HUES64 (cell line): ENCODE results near the gene SEC61B.
"Not testable (repeated sequence)": the region's sequence is repeated elsewhere in the genome, so short reads cannot be mapped to it uniquely, and the experiment has no call there.

Experiments used
- H3K27ac ChIP-seq: 2 replicates; pipeline ENCODE4 v1.7.0; 2013; ENCODE audit warnings: low read depth, low read length, inconsistent platforms
- H3K27me3 ChIP-seq: 2 replicates; pipeline ENCODE4 v1.6.1; 2013; ENCODE audit warnings: mild to moderate bottlenecking, low read length; ENCODE audit not compliant: insufficient read depth
- H3K36me3 ChIP-seq: 2 replicates; pipeline ENCODE4 v1.6.1; 2013; ENCODE audit warnings: mild to moderate bottlenecking, low read length; ENCODE audit not compliant: insufficient read depth
- H3K4me1 ChIP-seq: 2 replicates; pipeline ENCODE4 v1.6.1; 2013; ENCODE audit warnings: mild to moderate bottlenecking, low read length, moderate library complexity; ENCODE audit not compliant: insufficient read depth
- H3K4me3 ChIP-seq: 2 replicates; pipeline ENCODE4 v1.5.1; 2013; ENCODE audit warnings: mild to moderate bottlenecking, low read length, moderate library complexity
- H3K9ac ChIP-seq: 2 replicates; pipeline ENCODE4 v1.6.1; 2013; ENCODE audit warnings: mild to moderate bottlenecking, low read depth, low read length
- H3K9me3 ChIP-seq: 2 replicates; pipeline ENCODE4 v1.6.1; 2013; ENCODE audit warnings: low read depth, low read length; ENCODE audit not compliant: insufficient read depth
- WGBS: fragments of 150-250, 120-280 bp; methylation state at CpG from one replicate; pipeline ENCODE4 v1.1.7; 2013; ENCODE audit warnings: missing lambda C conversion rate; 5-methylcytosine and 5-hydroxymethylcytosine counted together

The SEC61B gene

GRCh38 chr9:99237849-99238248 is 15.8 kb downstream of the SEC61B start:
- 90% methylated on average over 4 of the region's 4 CpGs for WGBS
- H3K9me3 ChIP-seq, H3K4me3 ChIP-seq, H3K4me1 ChIP-seq, H3K9ac ChIP-seq, H3K27ac ChIP-seq, H3K27me3 ChIP-seq, H3K36me3 ChIP-seq: not testable (repeated sequence)

DNA sequence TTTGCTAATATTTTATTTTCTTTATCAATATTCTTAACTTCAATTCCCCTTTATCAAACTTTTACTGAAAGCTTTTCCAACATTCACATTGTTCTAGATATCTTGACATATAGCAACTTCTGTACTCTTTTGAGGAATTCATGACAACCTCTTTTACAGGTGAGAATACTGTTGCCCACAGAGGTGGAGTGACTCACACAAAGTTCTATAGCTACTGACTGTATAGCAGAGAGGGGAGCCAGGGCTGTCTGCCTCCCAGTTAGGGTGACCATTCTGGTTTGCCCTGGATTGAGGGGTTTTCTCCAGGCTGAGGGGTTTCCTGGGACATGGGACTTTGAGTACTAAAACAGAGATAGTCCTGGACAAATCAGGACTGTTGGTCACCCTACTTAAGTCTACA is 16.2 kb downstream of the SEC61B start:
- H3K9me3 ChIP-seq: no peaks in the 10 kb centered on the region
- no peaks in the 10 kb centered on the region for H3K27me3 ChIP-seq
- H3K4me3 ChIP-seq: no peak overlapping the region
- no peak overlapping the region for H3K9ac ChIP-seq
- H3K36me3 ChIP-seq: 0 out of 2 replicates have a peak, but pooled peaks cover under 1% of the 10 kb centered on the region
- no peak overlapping the region for H3K27ac ChIP-seq
- H3K4me1 ChIP-seq: no peaks in the 10 kb centered on the region

DNA sequence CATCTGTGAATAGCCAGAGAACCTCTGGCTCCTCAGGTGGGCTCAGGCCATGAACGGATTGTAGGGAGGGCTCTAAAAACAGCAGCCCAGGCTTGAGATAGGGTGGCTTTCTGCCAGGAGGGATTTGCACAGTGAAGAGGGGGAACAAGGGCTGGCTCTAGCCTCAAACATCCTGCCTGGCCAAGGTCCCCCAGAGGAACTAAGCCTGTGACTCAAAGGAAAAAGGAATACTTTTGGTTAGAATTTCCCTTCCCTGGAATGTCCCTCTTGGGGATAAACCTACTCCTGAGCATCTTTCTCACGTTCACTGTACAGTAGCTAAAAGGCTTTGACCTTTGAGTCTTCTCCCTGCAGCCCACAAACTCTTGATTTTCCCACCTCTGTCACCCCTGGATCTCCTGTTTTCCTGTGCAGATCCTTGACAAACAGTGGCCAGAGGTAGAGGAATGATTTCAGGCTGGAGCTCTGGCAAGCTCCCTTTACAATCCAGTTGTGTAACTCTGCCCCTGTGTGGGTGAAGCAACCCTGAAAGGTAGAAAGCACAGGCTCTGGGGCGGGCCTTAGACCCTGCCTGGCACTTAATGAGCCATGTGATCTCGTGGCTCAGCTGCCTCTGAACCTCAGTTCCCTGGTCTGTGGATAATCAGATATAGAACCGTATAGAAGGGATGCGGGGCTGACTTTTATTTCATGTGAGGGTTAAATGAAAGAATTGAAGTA is 17.4 kb downstream of the SEC61B start:
- Histone ChIP-seq H3K27ac (no peak overlapping the region), H3K27me3 (no peaks in the 10 kb centered on the region)

DNA sequence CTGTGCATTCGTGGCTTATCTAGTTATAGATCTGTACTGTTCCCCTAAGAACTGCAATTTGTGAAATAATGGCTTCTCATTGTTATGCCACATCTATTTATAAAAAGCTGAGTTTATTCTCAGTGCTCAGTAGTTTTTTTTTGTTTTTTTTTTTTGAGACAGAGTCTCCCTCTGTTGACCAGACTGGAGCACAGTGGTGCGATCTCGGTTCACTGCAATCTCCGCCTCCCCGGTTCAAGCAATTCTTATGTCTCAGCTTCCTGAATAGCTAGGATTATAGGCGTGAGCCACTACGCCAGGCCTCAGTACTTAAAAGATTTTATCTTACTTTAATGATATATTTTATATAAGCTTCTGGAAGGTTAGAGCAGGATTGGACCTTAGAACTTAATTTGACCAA is 19.0 kb downstream of the SEC61B start:
- H3K4me1 ChIP-seq: no peaks in the 10 kb centered on the region
- H3K27me3 ChIP-seq: no peaks in the 10 kb centered on the region
- whole genome bisulfite sequencing: 85% methylated on average over 5 of the region's 7 CpGs
- H3K36me3 ChIP-seq: no peaks in the 10 kb centered on the region
- no peak overlapping the region for H3K9ac ChIP-seq
- no peaks in the 10 kb centered on the region for H3K9me3 ChIP-seq
- H3K4me3 ChIP-seq: no peak overlapping the region
- H3K27ac ChIP-seq: no peak overlapping the region

More for the DNA sequence above, 17.4 kb downstream of the SEC61B start:
- H3K4me3 ChIP-seq: no peak overlapping the region
- H3K36me3 ChIP-seq: no peaks in the 10 kb centered on the region
- 85% methylated on average over 6 of the region's 6 CpGs for WGBS
- no peak overlapping the region for H3K9ac ChIP-seq
- no peaks in the 10 kb centered on the region for H3K9me3 ChIP-seq
- H3K4me1 ChIP-seq: no peaks in the 10 kb centered on the region

GRCh38 chr9:99244344-99245260 is 22.5 kb downstream of the SEC61B start:
- no peaks in the 10 kb centered on the region for H3K27me3 ChIP-seq
- H3K4me3 ChIP-seq: no peak overlapping the region
- H3K9ac ChIP-seq: no peak overlapping the region
- WGBS: 87% methylated on average over 3 of the region's 3 CpGs
- H3K4me1 ChIP-seq: no peaks in the 10 kb centered on the region
- no peaks in the 10 kb centered on the region for H3K9me3 ChIP-seq
- H3K27ac ChIP-seq: no peak overlapping the region
- H3K36me3 ChIP-seq: no peaks in the 10 kb centered on the region

DNA sequence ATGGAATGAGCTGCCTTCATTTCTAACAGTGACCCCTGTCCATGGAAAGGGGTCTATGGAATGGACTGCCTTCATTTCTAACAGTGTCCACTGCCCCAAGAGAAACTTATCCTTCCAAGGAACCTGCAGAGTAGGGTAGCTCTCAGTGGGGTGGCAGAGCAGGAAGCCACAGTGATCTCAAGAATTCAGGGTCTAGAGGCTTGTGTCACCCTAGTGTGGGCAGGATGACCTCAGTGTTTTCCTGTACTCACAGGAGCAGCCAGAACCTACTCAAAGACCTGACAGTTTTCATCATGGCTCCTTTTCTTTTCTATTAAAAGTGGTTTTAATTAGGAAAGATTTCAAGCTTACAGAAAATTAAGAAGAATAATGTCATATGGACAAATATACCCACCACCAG is 27.5 kb downstream of the SEC61B start:
- H3K9me3 ChIP-seq: no peaks in the 10 kb centered on the region
- no peak overlapping the region for H3K4me3 ChIP-seq
- no peak overlapping the region for H3K27ac ChIP-seq
- H3K9ac ChIP-seq: no peak overlapping the region
- no peaks in the 10 kb centered on the region for H3K27me3 ChIP-seq
- H3K36me3 ChIP-seq: no peaks in the 10 kb centered on the region
- no peaks in the 10 kb centered on the region for H3K4me1 ChIP-seq

DNA sequence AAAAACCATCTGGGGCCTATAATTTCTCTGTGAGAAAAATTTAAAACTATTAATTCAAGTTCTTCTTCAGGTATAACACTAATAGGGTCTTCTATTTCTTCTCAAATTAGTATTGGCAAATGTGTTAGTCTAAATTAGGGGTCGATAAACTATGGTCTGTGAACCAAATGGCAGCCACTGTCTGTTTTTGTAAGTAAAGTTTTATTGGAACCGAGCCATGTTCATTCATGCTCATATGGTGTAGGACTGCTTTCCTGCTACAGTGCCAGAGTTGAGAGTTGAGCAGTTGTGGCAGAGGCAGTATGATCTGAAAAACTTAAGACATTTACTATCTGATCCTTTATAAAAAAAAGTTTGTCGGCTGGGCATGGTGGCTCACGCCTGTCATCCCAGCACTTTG is 29.1 kb downstream of the SEC61B start:
- Histone ChIP-seq H3K4me1 (no peaks in the 10 kb centered on the region), H3K9me3 (no peaks in the 10 kb centered on the region), H3K9ac (no peak overlapping the region), H3K4me3 (no peak overlapping the region), H3K36me3 (no peaks in the 10 kb centered on the region), H3K27ac (no peak overlapping the region), H3K27me3 (no peaks in the 10 kb centered on the region)
- 93% methylated on average over 4 of the region's 4 CpGs for WGBS

DNA sequence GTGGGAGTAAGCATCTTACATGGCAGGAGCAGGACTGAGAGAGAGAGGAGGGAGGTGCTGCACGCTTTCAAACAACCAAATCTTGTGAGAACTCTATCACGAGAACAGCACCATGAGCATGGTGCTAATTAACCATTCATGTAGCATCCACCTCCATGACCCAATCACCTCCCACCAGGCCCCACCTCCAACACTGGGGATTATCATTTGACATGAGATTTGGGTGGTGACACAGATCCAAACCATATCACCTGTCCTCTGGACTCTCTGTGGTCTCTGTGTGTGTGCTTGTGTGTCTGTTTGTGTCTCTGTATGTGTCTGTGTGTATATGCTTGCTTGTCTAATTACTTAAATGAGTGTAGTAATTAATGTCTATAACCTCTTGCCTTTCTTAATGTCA is 31.1 kb downstream of the SEC61B start:
- no peak overlapping the region for H3K9ac ChIP-seq

DNA sequence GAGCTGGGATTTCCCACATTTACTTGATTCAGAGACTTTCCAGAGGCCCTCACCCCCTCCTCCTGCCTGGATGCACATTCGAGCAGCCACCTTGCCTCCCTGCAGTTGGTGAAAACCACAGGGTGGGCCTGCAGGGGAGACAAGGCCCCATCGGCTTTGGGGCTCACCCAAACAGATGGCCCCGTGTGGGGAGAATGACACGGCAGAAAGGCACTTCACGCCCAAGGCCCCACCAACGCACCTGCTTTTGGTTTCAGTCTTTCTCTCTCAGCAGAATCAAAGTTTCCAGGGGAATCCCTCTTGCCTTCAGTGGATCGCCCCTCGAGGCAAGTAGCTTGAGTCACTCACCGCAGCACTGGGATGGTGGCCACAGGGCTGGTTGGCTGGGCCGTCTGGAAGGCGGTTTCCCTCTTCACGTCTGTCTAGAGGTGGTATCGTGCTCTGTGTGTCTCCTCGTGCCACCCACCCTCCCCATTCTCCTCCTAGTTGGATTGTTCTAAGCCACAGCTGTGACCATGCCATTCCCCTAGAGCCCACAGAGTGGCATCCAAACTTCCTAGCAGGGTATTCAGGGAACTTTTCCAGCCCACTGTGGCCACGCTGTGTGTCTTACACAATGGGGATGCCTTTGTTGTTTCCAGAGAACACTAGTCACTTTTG is 31.8 kb downstream of the SEC61B start:
- Histone ChIP-seq H3K4me1 (peaks cover 3% of the 10 kb centered on the region; the same call in 1 of the 2 replicates), H3K36me3 (no peaks in the 10 kb centered on the region), H3K9me3 (no peaks in the 10 kb centered on the region), H3K9ac (no peak overlapping the region), H3K27ac (no peak overlapping the region), H3K4me3 (no peak overlapping the region), H3K27me3 (no peaks in the 10 kb centered on the region)
- 90% methylated on average over 15 of the region's 15 CpGs for WGBS

More for the DNA sequence above, 31.1 kb downstream of the SEC61B start:
- H3K27ac ChIP-seq: no peak overlapping the region
- H3K4me3 ChIP-seq: no peak overlapping the region
- no peaks in the 10 kb centered on the region for H3K27me3 ChIP-seq
- H3K4me1 ChIP-seq: no peaks in the 10 kb centered on the region
- H3K36me3 ChIP-seq: no peaks in the 10 kb centered on the region
- WGBS: 100% methylated on average over 2 of the region's 2 CpGs
- H3K9me3 ChIP-seq: no peaks in the 10 kb centered on the region

GRCh38 chr9:99255651-99256050 is 33.6 kb downstream of the SEC61B start:
- 98% methylated on average over 1 of the region's 1 CpG for WGBS
- no peaks in the 10 kb centered on the region for H3K27me3 ChIP-seq
- H3K4me3 ChIP-seq: no peak overlapping the region
- no peak overlapping the region for H3K9ac ChIP-seq
- H3K9me3 ChIP-seq: no peaks in the 10 kb centered on the region
- no peaks in the 10 kb centered on the region for H3K36me3 ChIP-seq
- H3K27ac ChIP-seq: no peak overlapping the region
- peaks cover 7% of the 10 kb centered on the region; the same call in 1 of the 2 replicates for H3K4me1 ChIP-seq
